ENCODE data around the gene PLXNB1.
A peak's percentile ranks its signal among the peaks of the same experiment; 100 is the strongest.

The PLXNB1 gene

GRCh38 chr3:48423883-48424695 lies 5.8 kb downstream of the PLXNB1 start:
- no peak overlapping the region for H3K4me3 ChIP-seq (ENCODE audit: low read depth, low read length)
- TF ChIP-seq, protein P1, sequence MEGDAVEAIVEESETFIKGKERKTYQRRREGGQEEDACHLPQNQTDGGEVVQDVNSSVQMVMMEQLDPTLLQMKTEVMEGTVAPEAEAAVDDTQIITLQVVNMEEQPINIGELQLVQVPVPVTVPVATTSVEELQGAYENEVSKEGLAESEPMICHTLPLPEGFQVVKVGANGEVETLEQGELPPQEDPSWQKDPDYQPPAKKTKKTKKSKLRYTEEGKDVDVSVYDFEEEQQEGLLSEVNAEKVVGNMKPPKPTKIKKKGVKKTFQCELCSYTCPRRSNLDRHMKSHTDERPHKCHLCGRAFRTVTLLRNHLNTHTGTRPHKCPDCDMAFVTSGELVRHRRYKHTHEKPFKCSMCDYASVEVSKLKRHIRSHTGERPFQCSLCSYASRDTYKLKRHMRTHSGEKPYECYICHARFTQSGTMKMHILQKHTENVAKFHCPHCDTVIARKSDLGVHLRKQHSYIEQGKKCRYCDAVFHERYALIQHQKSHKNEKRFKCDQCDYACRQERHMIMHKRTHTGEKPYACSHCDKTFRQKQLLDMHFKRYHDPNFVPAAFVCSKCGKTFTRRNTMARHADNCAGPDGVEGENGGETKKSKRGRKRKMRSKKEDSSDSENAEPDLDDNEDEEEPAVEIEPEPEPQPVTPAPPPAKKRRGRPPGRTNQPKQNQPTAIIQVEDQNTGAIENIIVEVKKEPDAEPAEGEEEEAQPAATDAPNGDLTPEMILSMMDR (IDR thresholded peaks at IDR 0.05; ENCODE audit: borderline replicate concordance, insufficient read depth, low read depth, low read length), result no peak

- no peak overlapping the region for H3K4me3 ChIP-seq (ENCODE audit: low read depth, low read length)
- TF ChIP-seq, protein P1 (IDR thresholded peaks at IDR 0.05; ENCODE audit: borderline replicate concordance, insufficient read depth, low read depth, low read length), result no peak
Observed at GRCh38 chr3:48423241-48423882, 6.5 kb downstream of the PLXNB1 start.

- TF ChIP-seq, protein P1 (IDR thresholded peaks at IDR 0.05; ENCODE audit: borderline replicate concordance, insufficient read depth, low read depth, low read length), result no peak
- no peak overlapping the region for H3K4me3 ChIP-seq (ENCODE audit: low read depth, low read length)
Observed at GRCh38 chr3:48422681-48423080, 7.2 kb downstream of the PLXNB1 start.

GRCh38 chr3:48422272-48422671 lies 7.6 kb downstream of the PLXNB1 start:
- TF ChIP-seq, protein P1 (IDR thresholded peaks at IDR 0.05; ENCODE audit: borderline replicate concordance, insufficient read depth, low read depth, low read length), result peak; percentile 6; the same call in 1 of the 2 replicates

GRCh38 chr3:48420561-48420960 lies 9.3 kb downstream of the PLXNB1 start:
- TF ChIP-seq, protein P1 (IDR thresholded peaks at IDR 0.05; ENCODE audit: borderline replicate concordance, insufficient read depth, low read depth, low read length), result no peak
- no peak overlapping the region for H3K4me3 ChIP-seq (ENCODE audit: low read depth, low read length)

More at GRCh38 chr3:48422272-48422671, 7.6 kb downstream of the PLXNB1 start:
- H3K4me3 ChIP-seq (ENCODE audit: low read depth, low read length), result no peak overlapping the region

- no peak overlapping the region for H3K4me3 ChIP-seq (ENCODE audit: low read depth, low read length)
- TF ChIP-seq, protein P1 (IDR thresholded peaks at IDR 0.05; ENCODE audit: borderline replicate concordance, insufficient read depth, low read depth, low read length), result no peak
Observed at GRCh38 chr3:48419597-48419996, 10.3 kb downstream of the PLXNB1 start.
